Inferior parietal cortex (tissue), 1 donor: ENCODE measurements around the gene CC2D2A.
A peak's percentile ranks its signal among the peaks of the same experiment; 100 is the strongest.

Experiments used
- DNase-seq: peaks from one replicate; pipeline ENCODE4 v3.0.0-alpha.2; 2016; ENCODE audit errors: extremely low spot score

Gene CC2D2A

DNA sequence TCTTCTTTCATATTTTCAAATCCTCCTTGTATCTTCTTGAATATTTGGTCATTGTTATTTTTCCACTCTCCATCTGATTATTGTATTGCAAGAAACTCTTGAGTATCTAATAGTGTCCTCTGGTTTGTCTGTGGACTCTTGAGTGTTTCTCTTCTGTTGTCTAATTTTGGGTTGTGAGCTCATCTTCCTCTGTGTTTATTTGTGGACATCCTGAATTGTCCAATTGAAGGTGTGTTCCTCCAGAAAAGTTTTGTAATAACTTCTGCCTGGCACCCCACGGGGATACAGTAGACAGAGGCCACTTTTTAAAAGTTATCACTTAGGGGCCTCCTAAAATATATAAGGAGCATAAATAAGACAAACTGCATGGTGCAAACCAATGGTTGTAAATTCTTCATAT lies 3.1 kb upstream of the CC2D2A start:
- no peak for DNase-seq

GRCh38 chr4:15470128-15470475 lies 420 bp downstream of the CC2D2A start:
- no peak for DNase-seq

GRCh38 chr4:15476396-15476795 lies 6.7 kb downstream of the CC2D2A start:
- DNase-seq = no peak

GRCh38 chr4:15478724-15479088 lies 9.0 kb downstream of the CC2D2A start:
- no peak for DNase-seq

DNA sequence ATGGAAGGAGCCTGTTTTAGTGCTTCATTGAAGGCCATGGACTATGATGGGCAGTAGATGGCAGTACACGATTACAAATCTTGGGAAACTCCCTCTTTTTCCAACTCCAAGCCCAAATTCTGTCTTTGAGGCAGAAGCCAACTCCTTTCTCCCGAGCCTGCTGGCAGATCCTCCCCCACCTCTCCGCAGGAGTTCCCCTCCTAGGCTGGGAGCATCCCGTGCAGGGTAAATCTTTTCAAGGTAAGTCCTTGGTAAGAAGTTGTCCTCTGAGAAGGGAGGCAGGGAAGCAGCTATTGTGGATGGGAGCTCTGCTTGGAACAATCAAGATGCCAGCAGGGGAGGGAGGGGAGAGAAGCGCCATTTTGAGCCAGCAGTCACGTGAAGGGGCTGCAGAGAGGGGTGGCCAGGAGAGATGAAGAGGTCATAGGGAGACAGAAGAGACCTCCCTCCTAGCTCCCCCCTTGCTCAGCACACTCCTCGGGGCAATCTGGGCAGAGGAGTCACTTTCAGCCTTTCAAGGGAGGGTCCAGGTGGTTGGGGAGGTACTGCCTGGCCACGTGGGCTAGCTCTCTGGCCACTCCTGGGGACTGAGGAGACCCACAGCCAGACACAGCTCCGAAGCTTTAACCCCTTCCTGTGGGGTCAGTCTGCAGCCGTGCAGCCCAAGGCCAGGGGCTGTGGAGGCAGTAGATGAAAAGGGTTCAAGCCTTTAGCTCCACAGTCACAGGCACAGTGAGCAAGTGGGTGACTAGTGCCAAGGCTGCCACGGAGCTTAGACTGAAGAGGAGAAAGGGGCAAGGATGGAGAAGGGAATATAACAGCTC lies 9.6 kb downstream of the CC2D2A start:
- peak; percentile 92 for DNase-seq

DNA sequence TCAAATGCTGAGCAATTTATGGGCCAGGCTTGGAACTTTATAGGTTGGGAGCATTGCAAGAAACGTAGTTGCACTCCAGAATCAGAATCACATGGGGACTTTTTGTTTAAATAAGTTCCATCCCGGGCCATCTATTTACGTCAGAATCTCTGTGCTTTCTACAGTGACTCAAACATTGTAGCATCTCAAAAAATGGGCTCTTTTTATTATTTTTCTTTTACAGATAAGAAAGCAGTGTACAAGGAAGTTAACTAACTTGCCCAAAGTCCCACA lies 10.2 kb downstream of the CC2D2A start:
- DNase-seq = no peak

DNA sequence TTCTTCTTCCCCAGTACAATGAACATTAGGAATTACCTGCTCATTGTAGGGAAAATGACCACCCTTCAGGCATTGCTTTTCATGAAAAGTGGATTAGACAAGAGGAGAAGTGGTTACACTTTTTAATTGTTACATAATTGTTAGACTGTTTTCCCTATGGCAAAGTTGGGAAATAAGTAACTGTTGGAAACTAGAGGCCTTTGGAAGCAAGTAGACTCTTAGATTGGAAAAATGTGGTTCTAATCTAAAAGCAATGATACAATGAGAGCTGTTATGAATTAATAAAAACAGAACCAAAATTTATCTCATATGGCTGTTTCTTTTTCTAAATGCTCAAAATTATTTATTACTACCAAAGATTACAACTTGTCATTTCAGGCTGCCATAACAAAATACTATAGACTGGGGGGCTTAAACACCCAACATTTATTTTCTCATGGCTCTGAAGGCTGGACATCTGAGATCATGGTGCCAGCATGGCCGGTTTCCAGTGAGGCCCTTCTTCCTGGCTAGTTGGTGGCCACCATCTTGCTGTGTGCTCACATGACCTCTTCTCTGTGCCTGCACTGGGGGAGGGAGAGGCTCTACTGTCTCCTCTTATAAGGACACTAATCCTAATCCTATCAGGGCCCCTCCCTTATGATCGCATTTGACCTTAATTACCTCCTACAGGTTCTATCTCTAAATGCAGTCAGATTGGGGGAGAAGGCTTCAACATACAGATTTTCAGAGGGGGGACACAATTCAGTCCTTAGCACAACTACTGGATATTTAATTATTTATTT lies 12.5 kb downstream of the CC2D2A start:
- DNase-seq = no peak

GRCh38 chr4:15482842-15483241 lies 13.2 kb downstream of the CC2D2A start:
- DNase-seq = no peak

GRCh38 chr4:15488136-15488535 lies 18.5 kb downstream of the CC2D2A start:
- DNase-seq = no peak

GRCh38 chr4:15488658-15489470 lies 19.2 kb downstream of the CC2D2A start:
- DNase-seq = no peak

- no peak for DNase-seq
These were observed 19.9 kb downstream of the CC2D2A start for GRCh38 chr4:15489551-15489950.

DNA sequence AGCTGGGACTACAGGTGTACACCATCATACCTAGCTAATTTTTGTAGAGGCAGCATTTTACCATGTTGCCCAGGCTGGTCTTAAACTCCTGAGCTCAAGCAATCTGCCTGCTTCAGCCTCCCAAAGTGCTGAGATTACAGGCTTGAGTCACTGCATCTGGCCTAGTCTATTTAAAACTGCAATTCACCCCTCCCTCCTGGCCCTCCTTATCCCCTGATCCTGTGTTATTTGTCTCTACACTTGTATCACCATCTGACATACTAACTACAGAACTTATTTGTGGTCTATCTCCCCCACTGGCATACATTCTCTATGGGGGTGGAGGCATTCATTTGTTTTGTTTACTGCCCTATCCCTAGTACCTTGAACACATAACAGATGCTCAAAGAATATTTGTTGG lies 23.7 kb downstream of the CC2D2A start:
- DNase-seq = no peak

DNA sequence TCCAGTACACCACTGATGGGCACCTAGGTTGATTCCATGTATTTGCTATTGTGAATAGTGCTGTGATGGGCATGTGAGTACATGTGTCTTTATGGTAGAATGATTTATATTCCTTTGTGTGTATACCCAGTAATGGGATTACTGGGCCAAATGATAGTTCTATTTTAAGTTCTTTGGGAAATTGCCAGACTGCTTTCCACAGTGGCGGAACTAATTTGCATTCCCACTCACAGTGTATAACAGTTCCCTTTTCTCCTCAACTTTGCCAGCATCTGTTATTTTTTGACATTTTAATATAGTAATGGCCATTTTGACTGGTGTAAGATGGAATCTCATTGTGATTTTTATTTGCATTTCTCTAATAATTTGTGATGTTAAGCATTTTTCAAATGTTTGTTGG lies 25.9 kb downstream of the CC2D2A start:
- no peak for DNase-seq

DNA sequence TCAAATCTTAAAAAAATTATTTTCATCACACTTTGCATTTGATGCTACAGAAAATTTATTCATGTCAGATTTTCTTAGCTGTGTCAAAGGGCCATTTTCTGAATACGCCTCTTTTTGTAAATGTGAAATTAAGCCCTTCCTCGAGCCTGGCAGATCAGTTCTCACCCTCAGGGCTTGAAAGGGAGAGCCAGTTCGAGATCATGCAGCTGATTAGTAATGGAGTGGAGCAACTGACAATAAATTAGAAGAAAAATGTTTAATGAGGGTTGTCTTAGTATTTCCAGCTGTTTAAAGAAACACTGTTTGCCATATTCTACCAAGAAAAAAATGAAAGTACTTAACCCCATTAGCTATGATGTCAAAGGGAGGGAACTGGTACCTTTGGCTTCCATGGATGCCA lies 28.7 kb downstream of the CC2D2A start:
- DNase-seq = no peak

DNA sequence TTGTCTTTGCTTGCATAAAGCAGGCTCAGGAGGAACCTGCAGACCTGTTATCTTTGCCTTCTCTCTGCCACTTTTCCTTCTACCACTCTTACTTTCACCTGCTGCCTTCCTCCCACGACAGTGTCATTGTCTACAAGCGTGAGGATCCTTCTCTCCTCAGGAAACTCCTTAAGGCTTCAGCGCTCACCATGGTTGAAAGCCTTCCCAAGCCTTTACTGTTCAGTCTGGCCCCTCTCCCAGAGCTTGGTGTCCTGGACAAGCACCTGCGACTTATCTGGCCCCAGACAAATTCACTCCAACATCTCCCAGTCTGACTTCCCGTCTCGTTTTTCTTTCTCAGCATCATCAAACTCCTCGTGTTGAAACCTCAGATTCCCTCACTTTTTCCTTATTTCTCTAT lies 31.0 kb downstream of the CC2D2A start:
- no peak for DNase-seq

GRCh38 chr4:15501941-15502340 lies 32.3 kb downstream of the CC2D2A start:
- DNase-seq = no peak

GRCh38 chr4:15502384-15502783 lies 32.7 kb downstream of the CC2D2A start:
- DNase-seq = no peak

DNA sequence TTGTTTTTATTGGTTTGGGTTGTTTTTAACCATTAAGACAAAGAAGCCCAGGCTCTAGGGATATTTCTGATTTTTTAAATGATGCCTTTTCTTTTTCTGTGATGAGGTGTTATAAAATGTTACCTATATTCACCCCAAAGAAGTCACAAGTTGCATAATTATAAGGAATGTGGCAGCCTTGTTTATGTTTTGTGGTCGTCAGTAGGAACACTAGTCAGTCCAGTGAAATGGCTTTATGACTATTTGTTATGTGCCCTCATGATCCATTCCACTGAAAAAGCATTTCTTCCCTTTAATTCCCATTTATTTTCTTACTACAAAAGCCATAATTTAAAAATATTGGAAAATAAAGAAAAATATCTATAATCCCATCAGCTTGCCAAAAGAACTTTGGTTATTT lies 34.4 kb downstream of the CC2D2A start:
- no peak for DNase-seq

DNA sequence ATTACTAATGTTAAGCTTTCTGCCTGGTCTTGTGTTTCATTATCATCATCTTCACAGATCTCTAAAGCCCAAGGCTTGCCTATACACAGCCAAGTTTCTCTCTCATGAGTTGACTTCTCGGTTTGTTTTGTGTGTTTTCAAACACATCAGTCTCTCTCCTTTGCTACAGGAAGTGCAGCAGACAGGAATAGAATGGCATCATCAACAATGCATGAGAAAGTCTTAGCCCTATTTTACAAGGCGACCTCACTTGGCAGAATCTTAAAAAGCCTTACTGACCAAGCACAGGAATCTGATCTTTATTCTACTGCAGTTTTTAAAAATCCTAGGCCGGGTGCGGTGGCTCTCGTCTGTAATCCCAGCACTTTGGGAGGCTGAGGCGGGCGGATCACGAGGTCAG lies 36.8 kb downstream of the CC2D2A start:
- no peak for DNase-seq

DNA sequence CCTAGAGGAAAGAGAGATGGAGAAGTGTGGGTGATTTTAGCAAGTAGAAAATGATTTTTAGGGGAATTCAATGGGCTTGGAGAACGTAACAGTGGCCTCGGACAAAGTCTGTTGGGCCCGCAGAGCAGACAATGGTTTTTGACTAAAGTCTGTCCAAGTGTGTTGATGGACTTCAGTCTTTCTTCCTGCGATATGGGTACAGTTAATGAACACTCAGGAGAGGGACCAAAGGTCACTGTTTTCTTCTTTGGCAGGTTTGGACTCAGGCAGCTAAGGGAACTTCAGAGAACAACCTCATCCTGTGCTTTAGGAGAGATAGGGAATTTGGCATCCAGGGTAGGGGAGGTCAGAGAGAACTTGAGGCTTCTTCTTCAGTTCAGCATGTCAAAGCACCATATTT lies 38.0 kb downstream of the CC2D2A start:
- no peak for DNase-seq

GRCh38 chr4:15510961-15511360 lies 41.3 kb downstream of the CC2D2A start:
- DNase-seq = no peak

GRCh38 chr4:15513545-15513944 lies 43.9 kb downstream of the CC2D2A start:
- DNase-seq = no peak

- DNase-seq = no peak
These were observed 45.4 kb downstream of the CC2D2A start for GRCh38 chr4:15515106-15515505.
